Kidney (tissue), 14 donors: ENCODE measurements around the gene UNC93A. TPM values are rescaled to one million over a fixed set of nuclear protein-coding genes. Genes with fewer than 3 reads are reported as not detected.
A peak's percentile ranks its signal among the peaks of the same experiment; 100 is the strongest.

ENCODE experiments used
- DNase-seq, 5 donors: peaks; one replicate each; pipeline ENCODE4 v3.0.0-alpha.2; 2013 to 2020
- FAIRE-seq: peaks from 2 replicates; lab custom pipeline; 2012; peaks lifted over from hg19 to GRCh38; lab: Jason Lieb, UNC
- H3K27ac ChIP-seq, 2 donors: one replicate each; pipeline ENCODE4 v1.7.0; 2013; ENCODE audit warnings: low read depth in 2 of 2, low read length in 2 of 2, inconsistent platforms in 1 of 2
- H3K27me3 ChIP-seq: one replicate; pipeline ENCODE4 v1.7.1; 2013; ENCODE audit warnings: low read length, inconsistent platforms; ENCODE audit not compliant: control insufficient read depth, insufficient read depth
- H3K36me3 ChIP-seq, 3 donors: one replicate each; pipeline versions ENCODE4 v1.7.0 to v1.7.1; 2013; ENCODE audit warnings: low read length in 3 of 3, control low read depth in 1 of 3, inconsistent platforms in 1 of 3; ENCODE audit not compliant: insufficient read depth in 3 of 3, control insufficient read depth in 2 of 3
- H3K4me1 ChIP-seq, 3 donors: one replicate each; pipeline versions ENCODE4 v1.7.0 to v1.7.1; 2013; ENCODE audit warnings: low read length in 3 of 3, inconsistent platforms in 1 of 3, low read depth in 1 of 3; ENCODE audit not compliant: control insufficient read depth in 2 of 3, insufficient read depth in 2 of 3
- H3K4me3 ChIP-seq, 3 donors: one replicate each; pipeline versions ENCODE4 v1.7.0 to v1.8.1; 2013; ENCODE audit warnings: low read length in 3 of 3, control low read depth in 1 of 3, inconsistent platforms in 1 of 3
- H3K9ac ChIP-seq, 3 donors: one replicate each; pipeline versions ENCODE4 v1.7.0 to v1.7.1; 2013; ENCODE audit warnings: low read length in 3 of 3, control low read depth in 1 of 3, inconsistent platforms in 1 of 3
- H3K9me3 ChIP-seq, 3 donors: one replicate each; pipeline versions ENCODE4 v1.7.0 to v1.7.1; 2013; ENCODE audit warnings: low read length in 3 of 3, control low read depth in 1 of 3, inconsistent platforms in 1 of 3; ENCODE audit not compliant: control insufficient read depth in 2 of 3, insufficient read depth in 1 of 3
- CTCF ChIP-seq: IDR thresholded peaks from 3 replicates; pipeline ENCODE4 v1.5.1; 2012; ENCODE audit warnings: mild to moderate bottlenecking, moderate library complexity, borderline replicate concordance; ENCODE audit not compliant: insufficient read depth; ENCODE audit errors: extremely low read depth
- intact Hi-C: fragments of 100-400 bp; cut with DNase I; formaldehyde crosslinking; loops from one replicate; pipeline ENCODE4 v1.11.1; 2022
- polyA plus RNA-seq: library from polyadenylated mRNA; stranded (reverse); fragments of 350-450 nt; fragmentation: Illumina TruSeq; extraction: RNeasy Lipid Tissue Mini Kit (QIAGEN cat#74804); gene quantifications from one replicate; pipeline ENCODE4 v1.2.3, GENCODE V29; 2014; ENCODE audit warnings: low read depth, low replicate concordance; ENCODE audit not compliant: insufficient read depth
- total RNA-seq: library from RNA; stranded (reverse); fragmentation: NEBNext Ultra II Directional; extraction: Animal tissue kit (Norgen Biotek cat#: 25700); gene quantifications from one replicate; pipeline ENCODE4 v1.2.1, GENCODE V29; 2021
- donor health status: control.
- donor health status: control.
- donor health status: control.
- donor health status: control.
- donor health status: control.
- donor health status: DM: yes; HTN: yes; CAD: no.
- donor health status: Normal renal cell carcinoma (clear cell type).

The UNC93A gene
- total and polyA plus RNA-seq, 2 donors from 2014 or later: 0.56 TPM; not detected in 1

- H3K4me1 ChIP-seq: peaks cover 0 to 3% (median 0%) of the 10 kb centered on the region in 3 donors
- DNase-seq: peak in 2 of 5 donors; percentile 35 to 43
- H3K4me3 ChIP-seq: no peak overlapping the region
- no peak for TF ChIP-seq CTCF
- no peak for FAIRE-seq
- H3K9ac ChIP-seq: no peak overlapping the region
- intact Hi-C loops: no loop called here
- no peak overlapping the region for H3K27ac ChIP-seq
- H3K9me3 ChIP-seq: no peaks in the 10 kb centered on the region
- no peaks in the 10 kb centered on the region for H3K27me3 ChIP-seq
- no peaks in the 10 kb centered on the region for H3K36me3 ChIP-seq
Observed at GRCh38 chr6:167341665-167342655, 50.8 kb downstream of the UNC93A start.

- Histone ChIP-seq H3K36me3 (no peaks in the 10 kb centered on the region), H3K4me3 (no peak overlapping the region), H3K9me3 (no peaks in the 10 kb centered on the region), H3K4me1 (peaks cover 0 to 3% (median 0%) of the 10 kb centered on the region in 3 donors), H3K27ac (no peak overlapping the region), H3K27me3 (no peaks in the 10 kb centered on the region), H3K9ac (no peak overlapping the region)
- intact Hi-C loops: no loop called here
- no peak for FAIRE-seq
- DNase-seq: no peak
- TF ChIP-seq CTCF: no peak
Observed at GRCh38 chr6:167342879-167343610, 51.9 kb downstream of the UNC93A start.

GRCh38 chr6:167345348-167345747 is 54.2 kb downstream of the UNC93A start:
- no peak overlapping the region for H3K27ac ChIP-seq
- H3K9me3 ChIP-seq: no peaks in the 10 kb centered on the region
- H3K9ac ChIP-seq: no peak overlapping the region
- FAIRE-seq (no peak), DNase-seq (no peak)
- H3K4me3 ChIP-seq: no peak overlapping the region
- TF ChIP-seq CTCF: no peak
- intact Hi-C loops: no loop called here
- H3K4me1 ChIP-seq: peaks cover 0 to 3% (median 0%) of the 10 kb centered on the region in 3 donors
- H3K27me3 ChIP-seq: no peaks in the 10 kb centered on the region
- H3K36me3 ChIP-seq: no peaks in the 10 kb centered on the region
